ENCODE results near the gene LIN37. TPM values are rescaled to one million over a fixed set of nuclear protein-coding genes. Genes with fewer than 3 reads are reported as not detected.
"Not testable (repeated sequence)": the region's sequence is repeated elsewhere in the genome, so short reads cannot be mapped to it uniquely, and the experiment has no call there.

LIN37 gene
- total RNA-seq, 2 donors from 2014 or later, result 8.3 to 9.4 TPM

DNA sequence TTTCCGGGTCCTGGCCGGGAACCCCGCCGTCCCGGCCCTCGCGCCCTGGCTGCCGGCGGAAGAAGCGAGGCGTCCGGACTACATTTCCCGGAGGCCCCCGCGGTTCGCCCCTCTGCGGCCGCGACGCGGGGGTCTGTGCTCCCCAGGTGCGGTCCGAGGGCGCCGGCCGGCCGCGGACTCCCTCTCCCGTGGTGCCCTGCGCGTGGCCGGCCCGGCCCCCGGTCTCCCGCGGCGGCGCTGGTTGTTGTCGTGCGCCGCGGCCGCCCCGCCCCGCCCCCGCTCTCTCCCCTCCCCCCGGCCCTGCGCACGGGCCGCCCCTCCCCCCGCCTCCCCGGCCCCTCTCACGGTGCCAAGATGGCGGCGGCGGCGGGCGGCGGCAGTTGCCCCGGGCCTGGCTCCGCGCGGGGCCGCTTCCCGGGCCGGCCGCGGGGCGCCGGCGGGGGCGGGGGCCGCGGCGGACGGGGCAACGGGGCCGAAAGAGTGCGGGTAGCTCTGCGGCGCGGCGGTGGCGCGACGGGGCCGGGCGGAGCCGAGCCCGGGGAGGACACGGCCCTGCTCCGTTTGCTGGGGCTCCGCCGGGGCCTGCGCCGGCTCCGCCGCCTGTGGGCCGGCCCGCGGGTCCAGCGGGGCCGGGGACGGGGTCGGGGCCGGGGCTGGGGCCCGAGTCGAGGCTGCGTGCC lies 30.6 kb upstream of the LIN37 start, which contains the start of gene KMT2B:
Gene KMT2B, plus strand, starts transcription at position 339 of the 680 bp plus-strand sequence. Its CDS starts 16 bp downstream, at position 355.
- intact Hi-C loops (cut with DNase I), result loop anchor here in 1 of 2 donors (10.0 kb wide), 1 partner anchor 217 kb away; the partner anchor contains the start of gene LRFN3
- DNase-seq (ENCODE audit: low spot score), result no peak

DNA sequence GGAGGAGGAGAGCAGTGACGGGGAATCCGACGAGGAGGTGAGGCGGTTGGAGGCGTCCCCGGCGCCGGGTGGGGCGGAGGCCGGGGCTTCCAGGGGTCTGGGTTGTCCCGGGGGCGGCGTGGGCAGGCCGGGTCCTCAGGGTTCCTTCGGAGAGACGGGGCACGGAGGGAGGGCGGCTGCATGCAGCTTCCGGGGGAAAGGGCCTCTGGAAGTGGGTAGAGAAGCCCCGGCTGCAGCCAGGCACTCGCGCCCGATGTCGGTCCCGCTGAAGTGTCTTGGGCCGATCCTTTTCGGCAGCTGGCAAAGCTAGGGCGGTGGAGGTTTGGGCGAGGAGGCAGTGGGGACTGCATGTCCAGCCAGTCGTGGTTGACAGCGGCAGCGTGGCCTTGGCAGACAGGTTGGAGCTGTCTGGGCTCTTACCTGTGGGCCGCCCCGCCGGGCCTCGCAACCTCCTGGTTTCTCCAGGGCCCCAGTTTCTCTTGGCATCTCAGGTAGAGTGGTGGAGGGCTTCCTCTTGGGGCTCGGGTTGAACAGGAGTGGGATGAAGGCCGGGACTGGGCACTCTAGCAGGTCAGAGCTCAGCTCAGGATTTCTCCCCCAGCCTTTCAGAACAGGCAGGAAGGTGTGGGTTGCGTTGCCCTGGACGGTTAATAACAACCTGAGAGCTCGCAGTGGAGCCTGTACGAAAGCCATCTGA lies 29.9 kb upstream of the LIN37 start:
- intact Hi-C loops (cut with DNase I), result loop anchor here in 1 of 2 donors (10.0 kb wide), 1 partner anchor 216 kb away; the partner anchor contains the start of gene LRFN3
- peak; percentile 88 for DNase-seq (ENCODE audit: low spot score)

DNA sequence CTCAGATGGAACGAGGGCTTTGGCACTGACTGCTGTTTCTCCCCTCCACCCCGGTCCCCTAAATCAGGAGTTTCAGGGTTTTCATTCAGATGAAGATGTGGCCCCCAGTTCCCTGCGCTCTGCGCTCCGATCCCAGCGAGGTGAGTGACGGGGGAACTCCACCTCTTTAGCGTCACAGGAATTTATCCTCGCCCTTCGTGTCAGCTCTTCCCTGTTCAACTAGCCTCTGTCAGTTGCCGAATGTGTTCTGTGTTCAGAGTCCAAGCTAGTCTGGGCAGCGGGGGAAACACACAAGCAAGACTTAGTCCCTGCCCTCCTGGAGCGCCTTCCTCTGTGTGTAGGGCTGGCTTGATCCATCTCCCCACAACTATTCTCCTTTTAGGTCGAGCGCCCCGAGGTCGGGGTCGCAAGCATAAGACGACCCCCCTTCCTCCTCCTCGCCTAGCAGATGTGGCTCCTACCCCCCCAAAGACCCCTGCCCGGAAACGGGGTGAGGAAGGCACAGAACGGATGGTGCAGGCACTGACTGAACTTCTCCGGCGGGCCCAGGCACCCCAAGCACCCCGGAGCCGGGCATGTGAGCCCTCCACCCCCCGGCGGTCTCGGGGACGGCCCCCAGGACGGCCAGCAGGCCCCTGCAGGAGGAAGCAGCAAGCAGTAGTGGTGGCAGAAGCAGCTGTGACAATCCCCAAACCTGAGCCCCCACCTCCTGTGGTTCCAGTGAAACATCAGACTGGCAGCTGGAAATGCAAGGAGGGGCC lies 28.8 kb upstream of the LIN37 start:
- no peak for DNase-seq (ENCODE audit: low spot score)
- intact Hi-C loops (cut with DNase I), result loop anchor here in 1 of 2 donors (10.0 kb wide), 1 partner anchor 215 kb away; the partner anchor contains the start of gene LRFN3

DNA sequence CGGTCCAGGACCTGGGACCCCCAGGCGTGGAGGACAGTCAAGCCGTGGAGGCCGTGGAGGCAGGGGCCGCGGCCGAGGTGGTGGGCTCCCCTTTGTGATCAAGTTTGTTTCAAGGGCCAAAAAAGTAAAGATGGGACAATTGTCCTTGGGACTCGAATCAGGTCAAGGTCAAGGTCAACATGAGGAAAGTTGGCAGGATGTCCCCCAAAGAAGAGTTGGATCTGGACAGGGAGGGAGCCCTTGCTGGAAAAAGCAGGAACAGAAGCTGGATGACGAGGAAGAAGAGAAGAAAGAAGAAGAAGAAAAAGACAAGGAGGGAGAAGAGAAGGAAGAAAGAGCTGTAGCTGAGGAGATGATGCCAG lies 28.2 kb upstream of the LIN37 start:
- peak; percentile 74 for DNase-seq (ENCODE audit: low spot score)
- intact Hi-C loops (cut with DNase I), result no loop called here

DNA sequence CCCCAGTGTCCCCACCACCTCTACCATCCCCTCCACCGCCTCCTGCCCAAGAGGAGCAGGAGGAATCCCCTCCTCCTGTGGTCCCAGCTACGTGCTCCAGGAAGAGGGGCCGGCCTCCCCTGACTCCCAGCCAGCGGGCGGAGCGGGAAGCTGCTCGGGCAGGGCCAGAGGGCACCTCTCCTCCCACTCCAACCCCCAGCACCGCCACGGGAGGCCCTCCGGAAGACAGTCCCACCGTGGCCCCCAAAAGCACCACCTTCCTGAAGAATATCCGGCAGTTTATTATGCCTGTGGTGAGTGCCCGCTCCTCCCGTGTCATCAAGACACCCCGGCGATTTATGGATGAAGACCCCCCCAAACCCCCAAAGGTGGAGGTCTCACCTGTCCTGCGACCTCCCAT lies 27.7 kb upstream of the LIN37 start:
- DNase-seq (ENCODE audit: low spot score), result no peak
- intact Hi-C loops (cut with DNase I), result no loop called here

DNA sequence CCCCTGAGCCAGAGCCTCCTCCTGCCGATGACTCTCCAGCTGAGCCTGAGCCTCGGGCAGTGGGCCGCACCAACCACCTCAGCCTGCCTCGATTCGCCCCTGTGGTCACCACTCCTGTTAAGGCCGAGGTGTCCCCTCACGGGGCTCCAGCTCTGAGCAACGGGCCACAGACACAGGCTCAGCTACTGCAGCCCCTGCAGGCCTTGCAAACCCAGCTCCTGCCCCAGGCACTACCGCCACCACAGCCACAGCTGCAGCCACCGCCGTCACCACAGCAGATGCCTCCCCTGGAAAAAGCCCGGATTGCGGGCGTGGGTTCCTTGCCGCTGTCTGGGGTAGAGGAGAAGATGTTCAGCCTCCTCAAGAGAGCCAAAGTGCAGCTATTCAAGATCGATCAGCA lies 27.0 kb upstream of the LIN37 start:
- DNase-seq (ENCODE audit: low spot score), result no peak
- intact Hi-C loops (cut with DNase I), result no loop called here

DNA sequence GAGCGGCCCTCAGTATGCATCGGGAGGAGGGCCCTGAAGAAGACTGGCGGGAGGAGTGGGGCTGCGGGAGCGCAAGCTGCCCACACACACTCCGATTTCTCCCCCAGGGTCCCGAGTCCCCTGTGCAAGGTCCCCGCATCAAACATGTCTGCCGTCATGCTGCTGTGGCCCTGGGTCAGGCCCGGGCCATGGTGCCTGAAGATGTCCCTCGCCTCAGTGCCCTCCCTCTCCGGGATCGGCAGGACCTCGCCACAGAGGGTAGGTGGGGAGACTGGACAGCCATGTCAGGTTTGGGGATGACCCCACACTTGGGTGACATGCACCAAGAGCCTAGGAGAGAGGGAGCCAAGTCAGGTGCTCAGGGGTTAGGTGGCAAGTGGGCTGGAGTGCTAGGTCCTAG lies 25.9 kb upstream of the LIN37 start:
- intact Hi-C loops (cut with DNase I), result no loop called here
- no peak for DNase-seq (ENCODE audit: low spot score)

DNA sequence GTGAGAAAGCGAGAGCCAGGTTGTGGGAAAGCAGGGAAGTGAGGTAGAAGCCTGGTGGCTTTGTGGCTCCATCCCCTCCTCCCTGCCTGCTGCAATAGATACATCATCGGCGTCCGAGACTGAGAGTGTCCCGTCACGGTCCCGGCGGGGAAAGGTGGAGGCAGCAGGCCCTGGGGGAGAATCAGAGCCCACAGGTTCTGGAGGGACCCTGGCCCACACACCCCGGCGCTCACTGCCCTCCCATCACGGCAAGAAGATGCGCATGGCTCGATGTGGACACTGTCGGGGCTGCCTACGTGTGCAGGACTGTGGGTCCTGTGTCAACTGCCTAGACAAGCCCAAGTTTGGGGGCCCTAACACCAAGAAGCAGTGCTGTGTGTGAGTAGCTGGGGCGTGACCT lies 25.5 kb upstream of the LIN37 start:
- no peak for DNase-seq (ENCODE audit: low spot score)
- intact Hi-C loops (cut with DNase I), result no loop called here

DNA sequence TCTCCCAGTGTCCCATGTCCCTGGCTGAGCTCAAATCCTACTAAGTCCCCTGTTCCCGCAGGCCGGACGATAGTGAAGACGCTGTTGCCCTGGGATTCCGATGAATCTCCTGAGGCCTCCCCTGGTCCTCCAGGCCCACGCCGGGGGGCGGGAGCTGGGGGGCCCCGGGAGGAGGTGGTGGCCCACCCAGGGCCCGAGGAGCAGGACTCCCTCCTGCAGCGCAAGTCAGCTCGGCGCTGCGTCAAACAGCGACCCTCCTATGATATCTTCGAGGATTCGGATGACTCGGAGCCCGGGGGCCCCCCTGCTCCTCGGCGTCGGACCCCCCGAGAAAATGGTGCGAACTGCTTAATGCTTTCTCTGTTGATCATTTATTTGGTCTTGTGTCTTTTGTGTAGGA lies 24.7 kb upstream of the LIN37 start:
- intact Hi-C loops (cut with DNase I), result no loop called here
- no peak for DNase-seq (ENCODE audit: low spot score)

DNA sequence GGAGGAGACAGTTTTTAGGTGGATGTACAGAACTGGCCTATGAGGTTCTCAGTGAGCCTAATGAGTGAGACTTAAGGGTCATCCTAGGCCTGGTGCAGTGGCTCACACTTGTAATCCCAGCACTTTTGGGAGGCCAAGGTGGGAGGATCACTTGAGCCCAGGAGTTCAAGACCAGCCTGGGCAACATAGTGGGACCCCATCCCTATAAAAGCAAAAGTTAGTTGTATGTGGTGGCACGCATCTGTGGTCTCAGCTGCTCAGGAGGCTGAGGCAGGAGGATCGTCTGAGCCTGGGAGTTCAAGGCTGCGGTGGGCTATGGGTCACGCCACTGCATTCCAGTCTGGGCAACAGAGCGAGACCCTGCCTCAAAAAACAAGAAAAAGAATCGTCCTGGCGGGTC lies 24.2 kb upstream of the LIN37 start:
- DNase-seq (ENCODE audit: low spot score); intact Hi-C loops (cut with DNase I): not testable (repeated sequence)

DNA sequence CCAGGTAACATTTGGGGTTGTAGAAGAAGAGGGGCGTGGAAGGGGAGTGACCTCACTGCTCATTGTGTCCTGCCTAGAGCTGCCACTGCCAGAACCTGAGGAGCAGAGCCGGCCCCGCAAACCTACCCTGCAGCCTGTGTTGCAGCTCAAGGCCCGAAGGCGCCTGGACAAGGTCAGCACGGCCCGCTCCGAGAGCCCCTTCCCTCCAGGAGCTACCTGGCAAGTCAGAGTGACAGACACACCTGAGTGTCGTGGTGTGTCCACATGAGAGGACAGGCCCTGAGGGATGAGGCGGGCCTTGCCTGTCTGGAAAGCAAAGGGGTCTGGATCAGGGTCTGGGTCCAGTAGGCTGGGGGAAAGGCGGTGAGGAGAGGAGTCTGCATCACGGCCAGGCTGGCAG lies 23.8 kb upstream of the LIN37 start:
- no peak for DNase-seq (ENCODE audit: low spot score)
- intact Hi-C loops (cut with DNase I), result no loop called here

DNA sequence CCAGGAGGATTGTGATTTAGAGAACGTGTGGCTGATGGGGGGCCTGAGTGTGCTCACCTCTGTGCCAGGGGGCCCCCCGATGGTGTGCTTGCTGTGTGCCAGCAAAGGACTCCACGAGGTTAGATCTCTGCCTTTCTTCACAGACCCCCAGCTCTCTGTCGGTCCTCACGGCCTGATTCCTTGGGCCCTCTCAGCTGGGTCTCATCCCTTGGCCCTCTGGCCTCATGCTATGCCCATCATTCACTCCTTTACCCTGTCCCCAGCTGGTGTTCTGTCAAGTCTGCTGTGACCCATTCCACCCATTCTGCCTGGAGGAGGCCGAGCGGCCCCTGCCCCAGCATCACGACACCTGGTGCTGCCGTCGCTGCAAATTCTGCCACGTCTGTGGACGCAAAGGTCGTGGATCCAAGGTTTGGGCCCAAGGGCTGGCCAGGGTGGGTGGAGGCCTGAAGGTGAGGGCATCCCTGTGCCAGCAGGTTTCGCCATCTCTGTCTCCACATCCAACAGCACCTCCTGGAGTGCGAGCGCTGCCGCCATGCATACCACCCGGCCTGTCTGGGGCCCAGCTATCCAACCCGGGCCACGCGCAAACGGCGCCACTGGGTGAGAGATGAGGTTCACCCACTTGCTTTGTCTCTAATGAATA lies 23.0 kb upstream of the LIN37 start:
- intact Hi-C loops (cut with DNase I), result no loop called here
- DNase-seq (ENCODE audit: low spot score), result no peak

DNA sequence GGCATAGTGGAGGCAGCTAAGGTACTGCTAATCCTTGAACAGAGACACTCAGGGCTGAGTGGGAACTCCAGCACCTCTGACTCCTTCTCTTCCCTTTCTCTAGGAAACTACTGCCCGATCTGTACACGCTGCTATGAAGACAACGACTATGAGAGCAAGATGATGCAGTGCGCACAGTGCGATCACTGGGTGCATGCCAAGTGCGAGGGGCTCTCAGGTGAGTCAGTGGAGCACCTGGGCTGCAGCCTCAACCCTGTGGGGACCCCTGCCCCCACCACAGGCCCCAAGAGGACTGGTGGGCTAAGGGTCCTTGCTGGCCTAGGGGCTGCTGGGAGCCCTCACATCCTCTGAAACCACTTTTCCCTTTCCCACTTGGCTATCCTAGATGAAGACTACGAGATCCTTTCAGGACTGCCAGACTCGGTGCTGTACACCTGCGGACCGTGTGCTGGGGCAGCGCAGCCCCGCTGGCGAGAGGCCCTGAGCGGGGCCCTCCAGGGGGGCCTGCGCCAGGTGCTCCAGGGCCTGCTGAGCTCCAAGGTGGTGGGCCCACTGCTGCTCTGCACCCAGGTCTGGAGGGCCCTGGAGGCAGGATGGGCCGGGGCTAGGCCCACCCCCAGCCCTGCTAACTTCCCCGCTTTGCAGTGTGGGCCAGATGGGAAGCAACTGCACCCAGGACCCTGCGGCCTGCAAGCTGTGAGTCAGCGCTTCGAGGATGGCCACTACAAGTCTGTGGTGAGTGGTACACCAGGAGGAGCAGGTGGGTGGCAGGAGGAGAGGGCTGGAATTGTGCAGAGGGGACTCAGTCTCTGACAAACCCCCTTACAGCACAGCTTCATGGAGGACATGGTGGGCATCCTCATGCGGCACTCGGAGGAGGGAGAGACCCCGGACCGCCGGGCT lies 21.1 kb upstream of the LIN37 start:
- intact Hi-C loops (cut with DNase I), result no loop called here
- no peak for DNase-seq (ENCODE audit: low spot score)

DNA sequence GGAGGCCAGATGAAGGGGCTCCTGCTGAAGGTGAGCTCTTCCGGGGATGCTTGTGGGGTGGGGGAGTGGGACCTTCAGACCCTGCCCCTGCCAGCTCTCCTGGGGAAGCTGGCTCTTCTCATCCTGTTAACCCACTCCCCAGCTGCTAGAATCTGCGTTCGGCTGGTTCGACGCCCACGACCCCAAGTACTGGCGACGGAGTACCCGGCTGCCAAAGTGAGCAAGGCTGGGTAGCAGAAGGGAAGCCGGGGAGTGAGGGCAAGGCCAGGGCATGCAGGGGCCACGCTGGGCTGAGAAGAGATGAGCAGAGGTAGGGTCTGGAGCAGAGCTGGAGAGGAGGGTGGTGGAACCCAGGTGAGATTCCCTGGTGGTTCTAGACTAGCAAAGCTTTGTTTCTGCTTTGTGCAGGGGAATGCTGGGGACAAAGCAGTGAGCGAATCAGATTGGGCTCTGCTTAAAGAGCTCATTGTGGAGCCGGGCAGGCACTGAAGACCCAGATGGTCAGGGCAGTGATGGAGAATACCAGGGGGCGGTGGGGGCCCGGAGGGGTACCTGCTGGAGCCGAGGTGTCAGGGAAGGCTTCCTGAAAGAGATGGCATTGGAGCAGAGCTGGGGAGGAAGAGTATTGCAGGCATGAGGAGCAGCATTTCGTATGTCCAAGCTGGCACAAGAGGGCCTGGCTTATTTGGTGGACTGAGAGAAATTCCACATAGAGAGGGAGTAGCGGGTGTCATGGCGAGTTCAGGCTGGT lies 20.2 kb upstream of the LIN37 start:
- DNase-seq (ENCODE audit: low spot score), result no peak
- intact Hi-C loops (cut with DNase I), result no loop called here

DNA sequence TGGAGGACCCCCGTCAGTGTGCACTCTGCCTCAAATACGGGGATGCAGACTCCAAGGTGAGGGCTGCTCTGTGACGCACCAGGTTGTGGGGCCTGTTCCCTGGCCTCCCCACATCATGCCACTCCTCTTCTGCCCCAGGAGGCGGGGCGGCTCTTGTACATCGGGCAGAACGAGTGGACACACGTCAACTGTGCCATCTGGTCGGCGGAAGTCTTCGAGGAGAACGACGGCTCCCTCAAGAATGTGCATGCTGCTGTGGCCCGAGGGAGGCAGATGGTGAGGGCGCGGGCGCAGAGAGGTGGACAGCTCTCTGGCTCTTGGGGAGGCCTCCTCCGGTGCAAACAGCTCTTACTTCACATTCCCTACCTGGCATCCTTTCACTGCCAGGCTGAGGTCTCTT lies 19.4 kb upstream of the LIN37 start:
- DNase-seq (ENCODE audit: low spot score), result no peak
- intact Hi-C loops (cut with DNase I), result no loop called here

DNA sequence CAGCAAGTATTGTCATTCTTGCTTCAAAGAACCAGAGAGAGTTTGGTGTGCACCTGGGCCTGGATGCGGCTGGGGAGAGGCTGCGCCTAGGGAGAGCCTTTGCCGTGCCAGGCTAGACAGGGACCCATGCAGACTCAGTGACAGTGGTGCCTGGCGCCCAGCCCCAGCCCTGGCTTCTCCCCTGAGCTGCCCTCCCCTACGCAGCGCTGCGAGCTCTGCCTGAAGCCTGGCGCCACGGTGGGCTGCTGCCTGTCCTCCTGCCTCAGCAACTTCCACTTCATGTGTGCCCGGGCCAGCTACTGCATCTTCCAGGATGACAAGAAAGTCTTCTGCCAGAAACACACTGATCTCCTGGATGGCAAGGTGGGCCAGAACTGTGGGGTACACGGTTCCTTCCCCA lies 18.6 kb upstream of the LIN37 start:
- intact Hi-C loops (cut with DNase I), result no loop called here
- DNase-seq (ENCODE audit: low spot score), result no peak

DNA sequence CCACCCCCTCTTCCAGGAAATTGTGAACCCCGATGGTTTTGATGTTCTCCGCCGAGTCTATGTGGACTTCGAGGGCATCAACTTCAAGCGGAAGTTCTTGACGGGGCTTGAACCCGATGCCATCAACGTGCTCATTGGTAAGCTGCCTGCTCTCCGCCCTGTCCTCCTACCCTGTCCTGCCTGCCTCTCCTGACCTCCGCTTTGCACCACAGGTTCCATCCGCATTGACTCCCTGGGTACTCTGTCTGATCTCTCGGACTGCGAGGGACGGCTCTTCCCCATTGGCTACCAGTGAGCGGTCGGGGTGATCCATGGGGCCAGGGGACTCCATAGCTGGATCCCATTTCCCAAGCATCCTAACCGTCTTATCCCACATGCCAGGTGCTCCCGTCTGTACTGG lies 18.1 kb upstream of the LIN37 start:
- intact Hi-C loops (cut with DNase I), result no loop called here
- DNase-seq (ENCODE audit: low spot score), result no peak

DNA sequence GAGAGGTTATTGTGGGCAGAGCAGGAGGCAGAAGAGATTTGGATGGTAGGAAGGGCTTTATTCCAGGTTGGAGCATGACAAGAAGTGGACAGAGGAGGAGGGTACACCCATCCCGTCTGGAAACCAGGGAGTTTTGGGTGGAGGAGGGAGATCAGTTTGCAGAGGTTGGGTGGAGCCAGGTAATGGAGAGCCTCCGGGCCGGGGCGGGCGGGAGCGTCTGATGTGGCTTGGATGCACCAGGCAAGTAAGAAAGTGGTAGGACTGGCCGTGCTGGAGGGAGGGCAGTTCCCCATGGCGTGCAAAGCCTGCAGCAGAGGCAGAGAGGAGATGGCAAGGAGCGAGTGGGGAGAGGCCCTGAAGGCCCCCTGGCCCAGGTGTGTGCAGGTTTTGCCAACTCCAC lies 17.0 kb upstream of the LIN37 start:
- no peak for DNase-seq (ENCODE audit: low spot score)
- intact Hi-C loops (cut with DNase I), result no loop called here

Measured in posterior vena cava (tissue), 2 donors.